Left lobe of liver (tissue), 1 donor: ENCODE measurements around the gene RPL27A. TPM values are rescaled to one million over a fixed set of nuclear protein-coding genes. Genes with fewer than 3 reads are reported as not detected.

Source experiments
- total RNA-seq: library from RNA; stranded (reverse); gene quantifications from one replicate; pipeline ENCODE4 v1.2.1, GENCODE V29; 2021
- donor health status: DM: no; HTN: yes; CAD: no.

RPL27A gene
- total RNA-seq, 1 donor from 2014 or later: 215 TPM

Other genes with a start within 250 kb of the RPL27A start
- gene STK33, start 88.6 kb upstream of the RPL27A start, total RNA-seq: 0.40 TPM
- 13.3 TPM for gene TRIM66, start 127 bp upstream of the RPL27A start, total RNA-seq
- 11.7 TPM for gene AKIP1, start 228.4 kb downstream of the RPL27A start, total RNA-seq